Stimulated activated CD8-positive, alpha-beta memory T cell treated with anti-CD3 and anti-CD28 coated beads, Interleukin-12 subunit alpha, Interleukin-12 subunit beta, amount 100 ng/mL, for 24 hours (primary cell): ENCODE data around the gene HBG2.

Experiments
- DNase-seq: peaks from one replicate; pipeline ENCODE4 v3.0.0-alpha.2; 2020; ENCODE audit errors: extremely low read depth

HBG2 gene

GRCh38 chr11:5229796-5230195, 24.8 kb downstream of the HBG2 start:
- no peak for DNase-seq

DNA sequence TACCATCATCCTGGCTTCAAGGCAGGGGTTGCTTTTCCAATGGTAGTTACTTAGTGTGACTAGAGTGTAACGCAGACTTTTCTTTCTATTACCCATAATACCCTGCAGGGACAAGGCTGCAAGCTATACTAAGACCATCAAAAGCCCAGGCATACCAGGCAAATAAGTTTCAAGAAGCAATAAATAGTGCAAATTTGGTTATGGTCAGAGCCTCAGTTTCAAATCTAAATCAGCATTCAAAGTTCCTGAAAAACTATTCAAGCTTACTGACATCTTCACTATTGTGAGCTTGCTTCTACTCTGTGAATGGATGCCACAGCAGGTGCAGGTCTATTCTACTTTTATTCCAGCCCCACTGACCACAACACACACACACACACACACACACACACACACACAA, 25.2 kb downstream of the HBG2 start:
- no peak for DNase-seq

- no peak for DNase-seq
Observed at GRCh38 chr11:5228124-5228523, 26.5 kb downstream of the HBG2 start.

DNA sequence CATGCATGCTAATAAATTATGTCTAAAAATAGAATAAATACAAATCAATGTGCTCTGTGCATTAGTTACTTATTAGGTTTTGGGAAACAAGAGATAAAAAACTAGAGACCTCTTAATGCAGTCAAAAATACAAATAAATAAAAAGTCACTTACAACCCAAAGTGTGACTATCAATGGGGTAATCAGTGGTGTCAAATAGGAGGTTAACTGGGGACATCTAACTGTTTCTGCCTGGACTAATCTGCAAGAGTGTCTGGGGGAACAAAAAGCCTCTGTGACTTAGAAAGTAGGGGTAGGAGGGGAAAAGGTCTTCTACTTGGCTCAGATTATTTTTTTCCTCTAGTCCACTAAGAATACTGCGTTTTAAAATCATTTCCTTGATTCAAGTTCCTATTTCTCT, 26.9 kb downstream of the HBG2 start:
- no peak for DNase-seq

- no peak for DNase-seq
Observed at GRCh38 chr11:5226732-5227310, 27.8 kb downstream of the HBG2 start, which contains the start of gene HBB. HBB (minus strand) TSS chr11:5227071; CDS start chr11:5227021, 50 bp downstream.

- no peak for DNase-seq
Observed at GRCh38 chr11:5225480-5225871, 29.1 kb downstream of the HBG2 start.

DNA sequence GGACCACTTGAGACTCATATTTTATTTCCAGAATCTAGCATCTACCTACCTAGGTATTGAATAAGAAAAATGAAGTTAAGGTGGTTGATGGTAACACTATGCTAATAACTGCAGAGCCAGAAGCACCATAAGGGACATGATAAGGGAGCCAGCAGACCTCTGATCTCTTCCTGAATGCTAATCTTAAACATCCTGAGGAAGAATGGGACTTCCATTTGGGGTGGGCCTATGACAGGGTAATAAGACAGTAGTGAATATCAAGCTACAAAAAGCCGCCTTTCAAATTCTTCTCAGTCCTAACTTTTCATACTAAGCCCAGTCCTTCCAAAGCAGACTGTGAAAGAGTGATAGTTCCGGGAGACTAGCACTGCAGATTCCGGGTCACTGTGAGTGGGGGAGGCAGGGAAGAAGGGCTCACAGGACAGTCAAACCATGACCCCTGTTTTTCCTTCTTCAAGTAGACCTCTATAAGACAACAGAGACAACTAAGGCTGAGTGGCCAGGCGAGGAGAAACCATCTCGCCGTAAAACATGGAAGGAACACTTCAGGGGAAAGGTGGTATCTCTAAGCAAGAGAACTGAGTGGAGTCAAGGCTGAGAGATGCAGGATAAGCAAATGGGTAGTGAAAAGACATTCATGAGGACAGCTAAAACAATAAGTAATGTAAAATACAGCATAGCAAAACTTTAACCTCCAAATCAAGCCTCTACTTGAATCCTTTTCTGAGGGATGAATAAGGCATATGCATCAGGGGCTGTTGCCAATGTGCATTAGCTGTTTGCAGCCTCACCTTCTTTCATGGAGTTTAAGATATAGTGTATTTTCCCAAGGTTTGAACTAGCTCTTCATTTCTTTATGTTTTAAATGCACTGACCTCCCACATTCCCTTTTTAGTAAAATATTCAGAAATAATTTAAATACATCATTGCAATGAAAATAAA, 29.8 kb downstream of the HBG2 start:
- no peak for DNase-seq

GRCh38 chr11:5223686-5224085, 30.9 kb downstream of the HBG2 start:
- DNase-seq: no peak

- no peak for DNase-seq
Observed at GRCh38 chr11:5223146-5223545, 31.4 kb downstream of the HBG2 start.

GRCh38 chr11:5210376-5210885, 44.1 kb downstream of the HBG2 start:
- no peak for DNase-seq

DNA sequence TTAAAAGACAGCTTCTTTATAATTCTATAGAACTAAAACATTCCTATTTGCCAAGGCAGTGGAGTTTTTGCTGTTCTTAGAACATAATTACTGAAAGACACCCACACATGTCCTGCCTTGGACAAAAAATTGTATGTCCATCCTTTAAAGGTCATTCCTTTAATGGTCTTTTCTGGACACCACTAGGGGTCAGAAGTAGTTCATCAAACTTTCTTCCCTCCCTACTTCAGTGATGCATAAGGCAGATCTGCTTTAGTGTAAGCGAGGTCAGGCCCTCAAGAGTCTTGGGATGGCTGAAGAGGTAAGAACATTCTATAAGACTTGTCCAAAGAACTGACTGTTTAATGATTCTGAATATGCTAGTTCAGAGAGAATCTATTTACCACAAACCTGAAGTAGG, 49.8 kb downstream of the HBG2 start:
- no peak for DNase-seq

DNA sequence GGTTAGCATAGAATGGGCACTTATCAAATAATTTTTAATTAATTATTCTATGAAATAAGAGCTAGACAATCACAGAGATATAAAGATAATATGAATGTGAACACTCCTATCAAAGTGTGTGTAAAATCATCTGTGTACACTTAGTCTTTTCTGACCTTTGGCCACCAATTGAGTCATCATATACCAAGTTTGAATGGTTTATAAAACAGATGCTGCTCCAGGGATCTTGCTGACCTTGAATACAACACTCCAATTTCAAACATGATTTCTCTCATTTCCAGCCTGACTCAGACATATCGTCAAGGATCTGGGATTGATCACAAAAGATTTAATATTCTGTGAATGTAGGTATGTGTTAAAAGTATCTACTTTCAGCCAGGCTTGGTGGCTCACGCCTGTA, 51.2 kb downstream of the HBG2 start:
- DNase-seq: no peak
